ENCODE results near the gene MT3. TPM values are rescaled to one million over a fixed set of nuclear protein-coding genes. Genes with fewer than 3 reads are reported as not detected.

MT3 gene
- total RNA-seq, 3 donors from 2014 or later (not counting 1 experiment from before 2014, with no cell fraction given), result not detected

DNA sequence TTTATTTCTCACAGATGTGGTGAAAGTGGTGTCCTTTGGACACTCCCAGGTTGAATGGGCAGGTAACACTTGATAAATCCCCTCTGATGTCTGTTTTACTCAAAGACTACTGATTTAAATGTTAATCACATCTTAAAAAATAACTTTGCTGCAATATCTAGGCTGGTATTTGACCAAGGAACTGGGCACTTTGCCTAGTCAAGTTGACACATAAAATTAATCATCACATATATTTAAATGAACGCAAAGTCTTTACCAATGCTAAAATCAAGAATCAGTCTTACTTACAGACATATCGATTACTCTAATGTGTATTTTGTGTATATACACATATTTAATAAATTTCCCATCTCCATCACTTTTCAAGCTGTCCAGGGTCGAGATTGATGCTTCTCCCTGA lies 26.0 kb downstream of the MT3 start:
- intact Hi-C loops (cut with micrococcal nuclease), result no loop called here
- DNase-seq (no peak), ATAC-seq (no peak)
- Histone ChIP-seq H3K27ac (ENCODE audit: low read length) (no peak overlapping the region), H3K27me3 (ENCODE audit: control insufficient read depth, insufficient read depth, low read length) (peaks cover 10% of the 10 kb centered on the region), H3K4me3 (ENCODE audit: low read length) (no peak overlapping the region), H3K9me3 (ENCODE audit: control insufficient read depth, insufficient read depth, low read length) (no peaks in the 10 kb centered on the region), H3K36me3 (ENCODE audit: control insufficient read depth, insufficient read depth, low read length) (no peaks in the 10 kb centered on the region), H3K4me1 (ENCODE audit: control insufficient read depth, insufficient read depth, low read length) (peaks cover 22% of the 10 kb centered on the region)
- H3K36me3 Mint-ChIP-seq, result no peaks in the 10 kb centered on the region
- no peak overlapping the region for H3K27ac Mint-ChIP-seq
- H3K9me3 Mint-ChIP-seq, result no peaks in the 10 kb centered on the region
- H3K4me3 Mint-ChIP-seq, result no peak overlapping the region
- peaks cover 12 to 22% of the 10 kb centered on the region in 2 donors for H3K4me1 Mint-ChIP-seq
- 100% methylated on average over 2 of the region's 3 CpGs for WGBS (ENCODE audit: insufficient coverage)
- TF ChIP-seq, protein P1, sequence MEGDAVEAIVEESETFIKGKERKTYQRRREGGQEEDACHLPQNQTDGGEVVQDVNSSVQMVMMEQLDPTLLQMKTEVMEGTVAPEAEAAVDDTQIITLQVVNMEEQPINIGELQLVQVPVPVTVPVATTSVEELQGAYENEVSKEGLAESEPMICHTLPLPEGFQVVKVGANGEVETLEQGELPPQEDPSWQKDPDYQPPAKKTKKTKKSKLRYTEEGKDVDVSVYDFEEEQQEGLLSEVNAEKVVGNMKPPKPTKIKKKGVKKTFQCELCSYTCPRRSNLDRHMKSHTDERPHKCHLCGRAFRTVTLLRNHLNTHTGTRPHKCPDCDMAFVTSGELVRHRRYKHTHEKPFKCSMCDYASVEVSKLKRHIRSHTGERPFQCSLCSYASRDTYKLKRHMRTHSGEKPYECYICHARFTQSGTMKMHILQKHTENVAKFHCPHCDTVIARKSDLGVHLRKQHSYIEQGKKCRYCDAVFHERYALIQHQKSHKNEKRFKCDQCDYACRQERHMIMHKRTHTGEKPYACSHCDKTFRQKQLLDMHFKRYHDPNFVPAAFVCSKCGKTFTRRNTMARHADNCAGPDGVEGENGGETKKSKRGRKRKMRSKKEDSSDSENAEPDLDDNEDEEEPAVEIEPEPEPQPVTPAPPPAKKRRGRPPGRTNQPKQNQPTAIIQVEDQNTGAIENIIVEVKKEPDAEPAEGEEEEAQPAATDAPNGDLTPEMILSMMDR (IDR thresholded peaks at IDR 0.05), result no peak
- peaks cover 19 to 28% of the 10 kb centered on the region in 2 donors for H3K27me3 Mint-ChIP-seq (ENCODE audit: low read depth in 2 of 2)

DNA sequence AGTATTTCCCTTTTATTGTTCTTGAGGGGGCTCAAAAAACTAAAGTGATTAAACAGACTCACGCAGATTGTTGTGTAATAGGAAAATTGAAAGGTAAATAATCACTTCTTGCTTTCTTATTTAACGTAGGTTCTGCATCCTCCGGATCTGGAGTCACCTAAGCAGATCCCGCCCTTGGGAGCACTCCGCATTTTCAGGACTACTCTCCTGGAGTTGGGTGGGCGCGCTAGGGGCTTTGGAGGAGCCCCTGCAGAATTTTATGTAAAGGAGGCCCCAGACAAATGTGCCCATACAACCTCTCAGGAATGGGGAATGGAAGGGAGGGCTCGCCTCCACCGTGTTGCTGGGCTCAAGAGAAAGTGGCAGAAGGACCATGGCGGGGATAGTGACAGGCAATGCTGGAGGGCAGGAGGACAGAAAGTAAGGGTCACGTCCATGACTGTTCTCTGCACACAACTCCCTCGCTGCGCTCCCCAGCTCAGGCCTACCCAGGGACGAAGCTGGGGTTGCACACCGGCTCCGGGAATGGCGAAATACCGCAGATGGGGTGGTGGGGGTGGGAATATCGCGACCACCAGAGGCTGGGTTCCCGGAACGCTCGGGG lies 27.4 kb downstream of the MT3 start:
- no peak overlapping the region for H3K27ac Mint-ChIP-seq
- peaks cover 19 to 32% of the 10 kb centered on the region in 2 donors for H3K27me3 Mint-ChIP-seq (ENCODE audit: low read depth in 2 of 2)
- intact Hi-C loops (cut with micrococcal nuclease), result no loop called here
- Histone ChIP-seq H3K27ac (ENCODE audit: low read length) (no peak overlapping the region), H3K9me3 (ENCODE audit: control insufficient read depth, insufficient read depth, low read length) (no peaks in the 10 kb centered on the region), H3K36me3 (ENCODE audit: control insufficient read depth, insufficient read depth, low read length) (no peaks in the 10 kb centered on the region), H3K4me1 (ENCODE audit: control insufficient read depth, insufficient read depth, low read length) (peaks cover 11% of the 10 kb centered on the region), H3K27me3 (ENCODE audit: control insufficient read depth, insufficient read depth, low read length) (peaks cover 10% of the 10 kb centered on the region), H3K4me3 (ENCODE audit: low read length) (no peak overlapping the region)
- peaks cover 0 to 10% of the 10 kb centered on the region in 2 donors for H3K4me1 Mint-ChIP-seq
- DNase-seq (no peak), ATAC-seq (no peak)
- TF ChIP-seq, protein P1 (IDR thresholded peaks at IDR 0.05), result no peak
- WGBS (ENCODE audit: insufficient coverage), result 52% methylated on average over 23 of the region's 23 CpGs
- peak overlapping the region; percentile 59 for H3K4me3 Mint-ChIP-seq
- H3K9me3 Mint-ChIP-seq, result no peaks in the 10 kb centered on the region
- H3K36me3 Mint-ChIP-seq, result no peaks in the 10 kb centered on the region

DNA sequence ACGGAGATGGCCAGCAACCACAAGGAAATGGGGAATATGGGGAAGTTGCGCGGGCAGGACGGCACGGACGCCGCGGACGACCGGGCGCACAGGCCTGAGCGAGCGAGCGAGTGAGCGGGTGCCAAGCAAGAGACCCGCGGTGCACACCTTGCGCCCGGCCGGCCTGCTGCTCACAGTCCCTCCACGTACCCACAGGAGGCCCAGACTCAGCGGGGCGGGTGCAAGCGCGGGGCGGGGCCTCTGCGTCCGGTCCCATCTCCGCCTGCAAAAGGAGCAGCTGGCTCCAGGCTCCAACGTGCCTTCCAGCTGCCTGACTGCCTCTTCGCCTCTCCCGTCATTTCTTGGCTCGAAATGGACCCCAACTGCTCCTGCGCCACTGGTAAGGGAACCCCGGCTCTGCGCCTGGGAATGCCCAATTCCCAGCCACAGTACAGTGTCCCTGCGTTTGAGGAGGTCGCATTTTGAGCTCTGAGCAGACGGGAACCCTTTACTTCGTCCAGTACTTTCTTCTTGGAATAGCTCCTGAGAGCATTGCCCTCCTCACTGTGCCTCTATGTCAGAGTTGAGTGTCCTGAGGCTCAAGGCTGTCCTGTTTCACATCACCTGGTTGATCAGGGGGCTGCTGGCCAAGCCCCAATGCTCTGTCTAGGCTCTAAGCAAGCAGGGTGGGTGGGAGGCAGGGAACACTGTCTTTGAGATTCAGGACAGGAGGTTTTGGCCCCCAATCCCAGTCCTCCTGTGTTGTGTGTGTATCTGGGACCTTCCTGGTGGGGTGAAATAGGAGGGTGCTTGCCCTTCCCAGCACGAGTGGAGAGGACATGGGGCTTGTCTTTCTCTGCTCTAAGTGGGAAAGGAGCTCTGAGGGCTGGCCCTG lies 28.1 kb downstream of the MT3 start:
- Histone ChIP-seq H3K9me3 (ENCODE audit: control insufficient read depth, insufficient read depth, low read length) (no peaks in the 10 kb centered on the region), H3K4me1 (ENCODE audit: control insufficient read depth, insufficient read depth, low read length) (peaks cover 11% of the 10 kb centered on the region), H3K36me3 (ENCODE audit: control insufficient read depth, insufficient read depth, low read length) (no peaks in the 10 kb centered on the region), H3K27me3 (ENCODE audit: control insufficient read depth, insufficient read depth, low read length) (peaks cover 10% of the 10 kb centered on the region), H3K27ac (ENCODE audit: low read length) (no peak overlapping the region), H3K4me3 (ENCODE audit: low read length) (no peak overlapping the region)
- H3K9me3 Mint-ChIP-seq, result no peaks in the 10 kb centered on the region
- TF ChIP-seq, protein P1 (IDR thresholded peaks at IDR 0.05), result no peak
- H3K36me3 Mint-ChIP-seq, result no peaks in the 10 kb centered on the region
- H3K27me3 Mint-ChIP-seq (ENCODE audit: low read depth in 2 of 2), result peaks cover 19 to 37% of the 10 kb centered on the region in 2 donors
- 8% methylated on average over 41 of the region's 41 CpGs for WGBS (ENCODE audit: insufficient coverage)
- peak in 1 of 2 donors; percentile 70 for DNase-seq
- H3K27ac Mint-ChIP-seq, result no peak overlapping the region
- peak; percentile 53 to 90 (median 55) for ATAC-seq
- peaks cover 0 to 10% of the 10 kb centered on the region in 2 donors for H3K4me1 Mint-ChIP-seq
- H3K4me3 Mint-ChIP-seq, result peak overlapping the region; percentile 31
- intact Hi-C loops (cut with micrococcal nuclease), result no loop called here
